ENCODE data around the gene ZNF630. TPM values are rescaled to one million over a fixed set of nuclear protein-coding genes. Genes with fewer than 3 reads are reported as not detected.
"Not testable (repeated sequence)": the region's sequence is repeated elsewhere in the genome, so short reads cannot be mapped to it uniquely, and the experiment has no call there.

ZNF630 gene
- total RNA-seq, 2 experiments from 2014 or later: 1.2 to 1.9 TPM

GRCh38 chrX:48030237-48030636 lies 41.2 kb downstream of the ZNF630 start:
- CTCF ChIA-PET: no interaction called here
- H3K36me3 Mint-ChIP-seq (ENCODE audit: low read depth): no peaks in the 10 kb centered on the region
- H3K9me3 Mint-ChIP-seq: no peaks in the 10 kb centered on the region
- no peak for ATAC-seq (ENCODE audit: poor library complexity)
- TF ChIP-seq CTCF (IDR thresholded peaks at IDR 0.05): no peak
- H3K4me1 Mint-ChIP-seq (ENCODE audit: low read depth): peaks cover 12% of the 10 kb centered on the region
- POLR2A ChIA-PET: interaction anchor here (0.6 kb wide), 1 partner anchor 70 kb away, joined by 3 read pairs; no protein-coding TSS in a partner anchor
- Histone ChIP-seq H3K9me3 (ENCODE audit: control insufficient read depth in 1 of 2, insufficient read depth in 1 of 2, low read length in 2 of 2) (no peaks in the 10 kb centered on the region), H3K27me3 (ENCODE audit: control insufficient read depth in 1 of 2, insufficient read depth in 2 of 2, low read length in 2 of 2) (no peaks in the 10 kb centered on the region), H3K4me1 (ENCODE audit: insufficient read depth, low read length) (peaks cover 9% of the 10 kb centered on the region), H3K36me3 (ENCODE audit: insufficient read depth, low read length) (no peaks in the 10 kb centered on the region), H3K4me3 (ENCODE audit: low read length) (no peak overlapping the region), H3K27ac (ENCODE audit: low read depth in 1 of 2, low read length in 2 of 2) (no peak overlapping the region)
- H3K4me3 Mint-ChIP-seq: no peak overlapping the region
- no peak for DNase-seq
- intact Hi-C loops (cut with DNase I, micrococcal nuclease): no loop called here
- H3K27me3 Mint-ChIP-seq: no peaks in the 10 kb centered on the region
- H3K27ac Mint-ChIP-seq: no peak overlapping the region

DNA sequence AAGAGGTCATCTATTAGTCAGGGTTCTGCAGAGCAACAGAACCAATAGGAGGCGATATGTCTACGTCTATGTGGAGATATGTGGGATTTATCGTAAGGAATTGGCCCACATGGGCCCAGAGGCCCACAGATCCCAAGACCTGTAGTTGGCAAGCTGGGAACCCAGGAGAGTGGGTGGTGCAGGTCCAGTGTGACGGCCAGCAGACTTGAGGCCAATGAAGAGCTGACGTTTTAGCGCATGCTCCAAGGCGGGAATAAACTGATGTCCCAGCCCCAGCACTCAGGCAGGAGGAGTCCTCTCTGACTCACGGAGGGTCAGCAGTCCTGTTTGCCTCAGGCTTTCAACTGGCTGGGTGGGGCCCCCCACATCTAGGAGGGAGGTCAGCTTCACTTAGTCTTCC lies 43.3 kb downstream of the ZNF630 start:
- ATAC-seq (ENCODE audit: poor library complexity): no peak
- no peaks in the 10 kb centered on the region for H3K9me3 Mint-ChIP-seq
- POLR2A ChIA-PET: no interaction called here
- DNase-seq: no peak
- no peak overlapping the region for H3K27ac Mint-ChIP-seq
- H3K27ac ChIP-seq (ENCODE audit: low read depth in 1 of 2, low read length in 2 of 2): no peak overlapping the region
- H3K36me3 ChIP-seq (ENCODE audit: insufficient read depth, low read length): no peaks in the 10 kb centered on the region
- H3K4me3 Mint-ChIP-seq: no peak overlapping the region
- no peaks in the 10 kb centered on the region for H3K9me3 ChIP-seq (ENCODE audit: control insufficient read depth in 1 of 2, insufficient read depth in 1 of 2, low read length in 2 of 2)
- CTCF ChIA-PET: no interaction called here
- TF ChIP-seq CTCF (IDR thresholded peaks at IDR 0.05): no peak
- intact Hi-C loops (cut with DNase I, micrococcal nuclease): loop anchor here (5.0 to 10.0 kb wide), 4 partner anchors 373 to 833 kb away; partner anchors contain the start of genes ELK1 (in 2 of the 2), UXT (in 2 of the 2), ARAF (in 1 of the 2) and UBA1 (in 1 of the 2)
- no peaks in the 10 kb centered on the region for H3K27me3 Mint-ChIP-seq
- no peak overlapping the region for H3K4me3 ChIP-seq (ENCODE audit: low read length)
- peaks cover 9% of the 10 kb centered on the region for H3K4me1 ChIP-seq (ENCODE audit: insufficient read depth, low read length)
- no peaks in the 10 kb centered on the region for H3K27me3 ChIP-seq (ENCODE audit: control insufficient read depth in 1 of 2, insufficient read depth in 2 of 2, low read length in 2 of 2)
- peaks cover 12% of the 10 kb centered on the region for H3K4me1 Mint-ChIP-seq (ENCODE audit: low read depth)
- H3K36me3 Mint-ChIP-seq (ENCODE audit: low read depth): no peaks in the 10 kb centered on the region

GRCh38 chrX:48027545-48027944 lies 43.9 kb downstream of the ZNF630 start:
- H3K9me3 ChIP-seq (ENCODE audit: control insufficient read depth in 1 of 2, insufficient read depth in 1 of 2, low read length in 2 of 2); H3K9me3 Mint-ChIP-seq; H3K27ac Mint-ChIP-seq; H3K36me3 ChIP-seq (ENCODE audit: insufficient read depth, low read length); H3K4me1 ChIP-seq (ENCODE audit: insufficient read depth, low read length); H3K27me3 Mint-ChIP-seq; H3K27ac ChIP-seq (ENCODE audit: low read depth in 1 of 2, low read length in 2 of 2); H3K4me3 Mint-ChIP-seq; ATAC-seq (ENCODE audit: poor library complexity); POLR2A ChIA-PET; DNase-seq; H3K4me3 ChIP-seq (ENCODE audit: low read length); H3K27me3 ChIP-seq (ENCODE audit: control insufficient read depth in 1 of 2, insufficient read depth in 2 of 2, low read length in 2 of 2); H3K36me3 Mint-ChIP-seq (ENCODE audit: low read depth): not testable (repeated sequence)
- H3K4me1 Mint-ChIP-seq (ENCODE audit: low read depth): peaks cover 15% of the 10 kb centered on the region
- CTCF ChIA-PET: interaction anchor here (0.8 kb wide), 1 partner anchor 68 kb away, joined by 3 read pairs; no protein-coding TSS in a partner anchor
- intact Hi-C loops (cut with DNase I, micrococcal nuclease): loop anchor here (5.0 to 10.0 kb wide), 4 partner anchors 373 to 833 kb away; partner anchors contain the start of genes ELK1 (in 2 of the 2), UXT (in 2 of the 2), ARAF (in 1 of the 2) and UBA1 (in 1 of the 2)

- POLR2A ChIA-PET: no interaction called here
- CTCF ChIA-PET: interaction anchor here (0.8 kb wide), 1 partner anchor 189 kb away, joined by 3 read pairs; the partner anchor contains the start of gene ZNF81
- peak in 8 of 14 experiments; percentile 12 to 76 (median 42) for DNase-seq
- no peak overlapping the region for H3K27ac ChIP-seq (ENCODE audit: low read depth in 1 of 2, low read length in 2 of 2)
- peak; percentile 44 for TF ChIP-seq CTCF (IDR thresholded peaks at IDR 0.05)
- no peaks in the 10 kb centered on the region for H3K27me3 Mint-ChIP-seq
- H3K27me3 ChIP-seq (ENCODE audit: control insufficient read depth in 1 of 2, insufficient read depth in 2 of 2, low read length in 2 of 2): no peaks in the 10 kb centered on the region
- H3K4me3 Mint-ChIP-seq: peak overlapping the region; percentile 16
- peaks cover 26% of the 10 kb centered on the region for H3K4me1 Mint-ChIP-seq (ENCODE audit: low read depth)
- ATAC-seq (ENCODE audit: poor library complexity): no peak
- H3K36me3 Mint-ChIP-seq (ENCODE audit: low read depth): peaks cover 7% of the 10 kb centered on the region
- H3K27ac Mint-ChIP-seq: peak overlapping the region; percentile 2
- intact Hi-C loops (cut with DNase I, micrococcal nuclease): loop anchor here (1.0 to 10.0 kb wide), 5 partner anchors 66 to 831 kb away; partner anchors contain the start of genes ELK1 (in 2 of the 2), UXT (in 2 of the 2), ARAF (in 1 of the 2) and UBA1 (in 1 of the 2)
- peaks cover 12% of the 10 kb centered on the region for H3K4me1 ChIP-seq (ENCODE audit: insufficient read depth, low read length)
- no peaks in the 10 kb centered on the region for H3K9me3 ChIP-seq (ENCODE audit: control insufficient read depth in 1 of 2, insufficient read depth in 1 of 2, low read length in 2 of 2)
- no peaks in the 10 kb centered on the region for H3K9me3 Mint-ChIP-seq
- no peak overlapping the region for H3K4me3 ChIP-seq (ENCODE audit: low read length)
- H3K36me3 ChIP-seq (ENCODE audit: insufficient read depth, low read length): no peaks in the 10 kb centered on the region
These were observed 45.9 kb downstream of the ZNF630 start for GRCh38 chrX:48025561-48025960.
